SK-N-SH (cell line): ENCODE data around the gene MYO9A. TPM values are rescaled to one million over a fixed set of nuclear protein-coding genes. Genes with fewer than 3 reads are reported as not detected.

Source experiments
- CTCF ChIA-PET: fragments of 300-600, 350-600 bp; formaldehyde crosslinking; extraction: SDS; loops from one replicate; lab custom pipeline; 2021; lab: Yijun Ruan, JAX
- POLR2A ChIA-PET: fragments of 350-600 bp; sonication (Branson Sonifier 250); formaldehyde crosslinking; extraction: SDS; loops from one replicate; lab custom pipeline; 2020; ENCODE audit warnings: antibody characterized with exemption, inconsistent platforms; lab: Yijun Ruan, JAX
- DNase-seq: peaks from one replicate; pipeline ENCODE4 v3.0.0; 2012
- H2AFZ ChIP-seq: fragments of 200-600 bp; sonication (generic); 2 replicates; pipeline ENCODE4 v1.8.1; 2016; ENCODE audit warnings: antibody characterized with exemption, mild to moderate bottlenecking, low read depth
- H3F3A ChIP-seq: fragments of 200-600 bp; sonication (generic); replicated peaks from 2 replicates; pipeline ENCODE3; 2016; ENCODE audit warnings: antibody characterized with exemption, mild to moderate bottlenecking; ENCODE audit not compliant: insufficient read depth
- H3K27ac ChIP-seq, 2 experiments: fragments of 200-500 bp in 1 of 2; fragments of 200-600 bp in 1 of 2; sonication (Bioruptor generic) in 1 of 2; sonication (generic), shearing (Covaris generic) in 1 of 2; 2 replicates each; pipeline versions ENCODE4 v1.5.1 to v1.6.1; 2014 to 2016; ENCODE audit warnings: low read depth in 2 of 2, inconsistent platforms in 1 of 2, low read length in 1 of 2, mild to moderate bottlenecking in 1 of 2, mixed read lengths in 1 of 2
- H3K27me3 ChIP-seq: fragments of 200-600 bp; sonication (generic), shearing (Covaris generic); 2 replicates; pipeline ENCODE4 v1.6.1; 2016; ENCODE audit warnings: mixed run types; ENCODE audit not compliant: insufficient read depth
- H3K36me3 ChIP-seq, 2 experiments: fragments of 200-500 bp in 1 of 2; fragments of 200-600 bp in 1 of 2; sonication (Bioruptor generic) in 1 of 2; sonication (generic) in 1 of 2; replicated peaks in 1 of 2; 2 replicates each; pipeline versions ENCODE3 to v1.5.1; 2014 to 2016; ENCODE audit warnings: low read length in 1 of 2, mild to moderate bottlenecking in 1 of 2; ENCODE audit not compliant: insufficient read depth in 2 of 2, control insufficient read depth in 1 of 2
- H3K4me1 ChIP-seq, 2 experiments: fragments of 200-500 bp in 1 of 2; fragments of 200-600 bp in 1 of 2; sonication (Bioruptor generic) in 1 of 2; sonication (generic), shearing (Covaris generic) in 1 of 2; 2 replicates each; pipeline versions ENCODE4 v1.5.1 to v1.6.1; 2014 to 2016; ENCODE audit warnings: low read depth in 1 of 2, low read length in 1 of 2, mixed run types in 1 of 2; ENCODE audit not compliant: insufficient read depth in 2 of 2, control insufficient read depth in 1 of 2
- H3K4me2 ChIP-seq: fragments of 200-600 bp; sonication (generic), shearing (Covaris generic); 2 replicates; pipeline ENCODE4 v1.6.1; 2017; ENCODE audit warnings: mixed run types
- H3K4me3 ChIP-seq, 2 experiments: fragments of 200-500 bp in 1 of 2; fragments of 200-600 bp in 1 of 2; sonication (Bioruptor generic) in 1 of 2; sonication (generic), shearing (Covaris generic) in 1 of 2; 2 replicates each; pipeline versions ENCODE4 v1.5.1 to v1.8.1; 2014 to 2016; ENCODE audit warnings: low read depth in 2 of 2, inconsistent platforms in 1 of 2, low read length in 1 of 2, mild to moderate bottlenecking in 1 of 2, mixed read lengths in 1 of 2, moderate library complexity in 1 of 2
- H3K79me2 ChIP-seq: fragments of 200-600 bp; sonication (generic); 2 replicates; pipeline ENCODE4 v1.8.1; 2017; ENCODE audit warnings: mild to moderate bottlenecking; ENCODE audit not compliant: insufficient read depth
- H3K9ac ChIP-seq: fragments of 200-600 bp; sonication (generic); 2 replicates; pipeline ENCODE4 v1.6.1; 2017; ENCODE audit warnings: mixed run types
- H3K9me2 ChIP-seq: fragments of 200-600 bp; sonication (generic); 2 replicates; pipeline ENCODE4 v1.6.1; 2017; ENCODE audit warnings: mixed run types
- H3K9me3 ChIP-seq: fragments of 200-600 bp; sonication (generic); 2 replicates; pipeline ENCODE4 v1.6.1; 2017; ENCODE audit warnings: mixed run types, mild to moderate bottlenecking, moderate library complexity
- H4K20me1 ChIP-seq: fragments of 200-600 bp; sonication (generic); 2 replicates; pipeline ENCODE4 v1.6.1; 2017; ENCODE audit warnings: mild to moderate bottlenecking, mixed run types; ENCODE audit not compliant: insufficient read depth
- CHD2 ChIP-seq: fragments of 150-350 bp; IDR thresholded peaks from 2 replicates; pipeline ENCODE4 v1.6.1; 2018; ENCODE audit warnings: low read length; ENCODE audit not compliant: partially characterized antibody
- CTCF ChIP-seq: fragments of 200-600 bp; sonication (generic); IDR thresholded peaks from 2 replicates; pipeline ENCODE4 v1.6.1; 2017; ENCODE audit warnings: antibody characterized with exemption, mild to moderate bottlenecking, moderate library complexity
- EP300 ChIP-seq, 2 experiments: IDR thresholded peaks; 2 replicates each; pipeline versions ENCODE4 v1.4.0 to v1.6.1; 2012; ENCODE audit warnings: borderline replicate concordance in 1 of 2, low read depth in 1 of 2, low read length in 1 of 2
- EZH2phosphoT487 ChIP-seq: fragments of 200-600 bp; sonication (generic); IDR thresholded peaks from 2 replicates; pipeline ENCODE4 v1.6.1; 2017; ENCODE audit warnings: low read depth, mixed run types, mild to moderate bottlenecking, antibody characterized with exemption, moderate library complexity, borderline replicate concordance
- FOXM1 ChIP-seq: IDR thresholded peaks from 2 replicates; pipeline ENCODE4 v1.4.0; 2012; ENCODE audit warnings: low read depth, mild to moderate bottlenecking
- GABPA ChIP-seq: IDR thresholded peaks from 2 replicates; pipeline ENCODE4 v1.4.0; 2012; ENCODE audit warnings: low read depth, mild to moderate bottlenecking
- MEF2A ChIP-seq: IDR thresholded peaks from 2 replicates; pipeline ENCODE4 v1.4.0; 2012; ENCODE audit warnings: low read depth, borderline replicate concordance
- NFIC ChIP-seq: IDR thresholded peaks from 2 replicates; pipeline ENCODE4 v1.4.0; 2012; ENCODE audit warnings: borderline replicate concordance
- RAD21 ChIP-seq: IDR thresholded peaks from 2 replicates; pipeline ENCODE4 v1.6.1; 2012; ENCODE audit warnings: mild to moderate bottlenecking, low read length
- REST ChIP-seq: IDR thresholded peaks from 2 replicates; pipeline ENCODE4 v1.6.1; 2012; ENCODE audit warnings: mild to moderate bottlenecking, low read depth, low read length, moderate library complexity
- RFX5 ChIP-seq: IDR thresholded peaks from 2 replicates; pipeline ENCODE4 v1.6.1; 2012; ENCODE audit warnings: mild to moderate bottlenecking, improper control_type of control experiment, low read length
- RXRA ChIP-seq: IDR thresholded peaks from 2 replicates; pipeline ENCODE4 v1.4.0; 2012; ENCODE audit warnings: low read depth, mild to moderate bottlenecking, borderline replicate concordance
- SIN3A ChIP-seq: IDR thresholded peaks from 2 replicates; pipeline ENCODE4 v1.6.1; 2012; ENCODE audit warnings: low read depth, mild to moderate bottlenecking, low read length, moderate library complexity, borderline replicate concordance
- SMC3 ChIP-seq: IDR thresholded peaks from 2 replicates; pipeline ENCODE4 v1.6.1; 2012; ENCODE audit warnings: low read depth, low read length, improper control_type of control experiment
- USF1 ChIP-seq: IDR thresholded peaks from 2 replicates; pipeline ENCODE4 v1.4.0; 2012; ENCODE audit warnings: low read depth, borderline replicate concordance
- WGBS: methylation state at CpG from one replicate; pipeline ENCODE4 v1.1.6; 2017; ENCODE audit warnings: low lambda C conversion rate; 5-methylcytosine and 5-hydroxymethylcytosine counted together
- polyA plus RNA-seq, 3 experiments: library from polyadenylated mRNA; depleted of rRNA; stranded (reverse); fragments of >200 nt; gene quantifications; 2 replicates each; pipeline ENCODE4 v1.2.3, GENCODE V29; 2012
- TF ChIP-seq, protein P1 (sequence below): IDR thresholded peaks from 2 replicates; pipeline ENCODE4 v1.4.0; 2012; ENCODE audit warnings: low read depth, borderline replicate concordance
- TF ChIP-seq, protein P2 (sequence below): fragments of 150-350 bp; IDR thresholded peaks from 2 replicates; pipeline ENCODE4 v1.6.1; 2017; ENCODE audit warnings: antibody characterized with exemption, low read length, low read depth, borderline replicate concordance

Gene MYO9A
- polyA plus RNA-seq, 1 of the 3 experiments (the other 2 are of a cell fraction), result 4.1 TPM

GRCh38 chr15:72112805-72113204 is 5.1 kb downstream of the MYO9A start:
- H3K27ac ChIP-seq, result no peak overlapping the region

GRCh38 chr15:72112116-72112515 is 5.8 kb downstream of the MYO9A start:
- H4K20me1 ChIP-seq, result peaks cover 59% of the 10 kb centered on the region

More at GRCh38 chr15:72112805-72113204, 5.1 kb downstream of the MYO9A start:
- Histone ChIP-seq H3K79me2 (peaks cover 94% of the 10 kb centered on the region), H3K4me3 (no peak overlapping the region), H3F3A (peaks cover 7% of the 10 kb centered on the region), H3K9me3 (no peaks in the 10 kb centered on the region), H3K4me1 (peaks cover 0 to 6% of the 10 kb centered on the region in 2 experiments; a peak in 3 of 4 replicates), H3K9ac (no peak overlapping the region), H3K27me3 (no peaks in the 10 kb centered on the region), H2AFZ (no peak overlapping the region), H3K4me2 (no peak overlapping the region; the same call in 1 of the 2 replicates)
- CTCF ChIA-PET, result interaction anchor here (1.2 to 1.7 kb wide), 3 partner anchors 8 to 43 kb away, joined by 4 to 7 read pairs (median 5); no protein-coding TSS in a partner anchor
- TF ChIP-seq GABPA (no peak), FOXM1 (no peak)
- TF ChIP-seq, all 33 proteins: peak for 0
- no peaks in the 10 kb centered on the region for H3K9me2 ChIP-seq
- peaks cover 57% of the 10 kb centered on the region for H4K20me1 ChIP-seq
- no peak for DNase-seq
- POLR2A ChIA-PET, result no interaction called here
- no peaks in the 10 kb centered on the region for H3K36me3 ChIP-seq

More at GRCh38 chr15:72112116-72112515, 5.8 kb downstream of the MYO9A start:
- no peaks in the 10 kb centered on the region for H3K27me3 ChIP-seq
- no peak overlapping the region for H3K4me3 ChIP-seq
- TF ChIP-seq REST (no peak), SIN3A (no peak), EP300 (IDR thresholded peaks at IDR 0.05; ENCODE audit: borderline replicate concordance in 1 of 2, low read depth in 1 of 2, low read length in 1 of 2) (no peak), CHD2 (no peak), FOXM1 (no peak), NFIC (no peak), RXRA (no peak), SMC3 (no peak), RFX5 (no peak), EZH2phosphoT487 (no peak), USF1 (no peak), RAD21 (no peak), CTCF (no peak), MEF2A (no peak)
- TF ChIP-seq, protein P1, sequence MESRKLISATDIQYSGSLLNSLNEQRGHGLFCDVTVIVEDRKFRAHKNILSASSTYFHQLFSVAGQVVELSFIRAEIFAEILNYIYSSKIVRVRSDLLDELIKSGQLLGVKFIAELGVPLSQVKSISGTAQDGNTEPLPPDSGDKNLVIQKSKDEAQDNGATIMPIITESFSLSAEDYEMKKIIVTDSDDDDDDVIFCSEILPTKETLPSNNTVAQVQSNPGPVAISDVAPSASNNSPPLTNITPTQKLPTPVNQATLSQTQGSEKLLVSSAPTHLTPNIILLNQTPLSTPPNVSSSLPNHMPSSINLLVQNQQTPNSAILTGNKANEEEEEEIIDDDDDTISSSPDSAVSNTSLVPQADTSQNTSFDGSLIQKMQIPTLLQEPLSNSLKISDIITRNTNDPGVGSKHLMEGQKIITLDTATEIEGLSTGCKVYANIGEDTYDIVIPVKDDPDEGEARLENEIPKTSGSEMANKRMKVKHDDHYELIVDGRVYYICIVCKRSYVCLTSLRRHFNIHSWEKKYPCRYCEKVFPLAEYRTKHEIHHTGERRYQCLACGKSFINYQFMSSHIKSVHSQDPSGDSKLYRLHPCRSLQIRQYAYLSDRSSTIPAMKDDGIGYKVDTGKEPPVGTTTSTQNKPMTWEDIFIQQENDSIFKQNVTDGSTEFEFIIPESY, result no peak
- TF ChIP-seq, protein P2, sequence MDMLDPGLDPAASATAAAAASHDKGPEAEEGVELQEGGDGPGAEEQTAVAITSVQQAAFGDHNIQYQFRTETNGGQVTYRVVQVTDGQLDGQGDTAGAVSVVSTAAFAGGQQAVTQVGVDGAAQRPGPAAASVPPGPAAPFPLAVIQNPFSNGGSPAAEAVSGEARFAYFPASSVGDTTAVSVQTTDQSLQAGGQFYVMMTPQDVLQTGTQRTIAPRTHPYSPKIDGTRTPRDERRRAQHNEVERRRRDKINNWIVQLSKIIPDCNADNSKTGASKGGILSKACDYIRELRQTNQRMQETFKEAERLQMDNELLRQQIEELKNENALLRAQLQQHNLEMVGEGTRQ, result no peak
- H3K4me2 ChIP-seq, result no peak overlapping the region
- WGBS, result 97% methylated on average over 2 of the region's 2 CpGs
- peaks cover 99% of the 10 kb centered on the region for H3K79me2 ChIP-seq
- H3K4me1 ChIP-seq, result peaks cover 0 to 6% of the 10 kb centered on the region in 2 experiments; a peak in 3 of 4 replicates
- ChIA-PET POLR2A (no interaction called here), CTCF (interaction anchor here (1.3 kb wide), 1 partner anchor 311 kb away, joined by 4 read pairs; no protein-coding TSS in a partner anchor)
- no peak for DNase-seq
- no peak overlapping the region for H2AFZ ChIP-seq
- no peak overlapping the region for H3K27ac ChIP-seq
- H3K36me3 ChIP-seq, result no peaks in the 10 kb centered on the region
- H3K9me3 ChIP-seq, result no peaks in the 10 kb centered on the region
- no peak overlapping the region for H3K9ac ChIP-seq
- no peaks in the 10 kb centered on the region for H3K9me2 ChIP-seq
- H3F3A ChIP-seq, result peaks cover 7% of the 10 kb centered on the region
